HL-60 (cell line): Measurements from ENCODE around the gene TMEFF1.

Source experiments
- DNase-seq, 2 experiments: peaks; one replicate each; pipeline ENCODE4 v3.0.0-alpha.2; 2010 to 2020; ENCODE audit warnings: low read depth in 1 of 2, low spot score in 1 of 2
- H3K27ac ChIP-seq: fragments of 250-450 bp; sonication (Bioruptor Pico); replicated peaks from 2 replicates; pipeline ENCODE4 v1.5.1; 2020; ENCODE audit warnings: mild to moderate bottlenecking, moderate library complexity
- H3K27me3 ChIP-seq: fragments of 250-450 bp; sonication (Bioruptor Pico); 2 replicates; pipeline ENCODE4 v1.5.1; 2021; ENCODE audit warnings: mild to moderate bottlenecking, moderate library complexity; ENCODE audit not compliant: insufficient read depth, poor library complexity, severe bottlenecking
- H3K4me3 ChIP-seq: replicated peaks from 2 replicates; pipeline ENCODE4 v1.5.1; 2011; ENCODE audit warnings: mild to moderate bottlenecking, control low read depth, low read length; ENCODE audit not compliant: insufficient read depth
- CTCF ChIP-seq: IDR thresholded peaks from one replicate; pipeline ENCODE4 v1.5.1; 2011; ENCODE audit warnings: low read length, control low read depth, inconsistent platforms; ENCODE audit not compliant: insufficient read depth
- GABPA ChIP-seq: IDR thresholded peaks from 2 replicates; pipeline ENCODE4 v1.6.1; 2012; ENCODE audit warnings: low read depth
- POLR2AphosphoS5 ChIP-seq: IDR thresholded peaks from 2 replicates; pipeline ENCODE4 v1.6.1; 2012; ENCODE audit warnings: low read depth
- REST ChIP-seq: IDR thresholded peaks from 2 replicates; pipeline ENCODE4 v1.6.1; 2012; ENCODE audit warnings: low read depth; ENCODE audit not compliant: insufficient replicate concordance
- SPI1 ChIP-seq: IDR thresholded peaks from 2 replicates; pipeline ENCODE4 v1.6.1; 2012; ENCODE audit warnings: low read depth, mild to moderate bottlenecking, borderline replicate concordance

TMEFF1 gene

GRCh38 chr9:100452894-100453293 is 20.1 kb upstream of the TMEFF1 start:
- no peak for TF ChIP-seq POLR2AphosphoS5
- TF ChIP-seq SPI1: no peak
- TF ChIP-seq REST: no peak
- TF ChIP-seq GABPA: no peak
- no peak for TF ChIP-seq CTCF
- no peak overlapping the region for H3K27ac ChIP-seq
- H3K27me3 ChIP-seq: no peaks in the 10 kb centered on the region
- no peak overlapping the region for H3K4me3 ChIP-seq
- no peak for DNase-seq

GRCh38 chr9:100455470-100455869 is 17.5 kb upstream of the TMEFF1 start:
- TF ChIP-seq GABPA: no peak
- no peak for TF ChIP-seq SPI1
- no peak for TF ChIP-seq REST
- TF ChIP-seq POLR2AphosphoS5: no peak
- no peak for TF ChIP-seq CTCF
- Histone ChIP-seq H3K4me3 (no peak overlapping the region), H3K27ac (no peak overlapping the region), H3K27me3 (no peaks in the 10 kb centered on the region)
- DNase-seq: no peak

- H3K27ac ChIP-seq: no peak overlapping the region
- TF ChIP-seq REST (no peak), SPI1 (no peak)
- H3K4me3 ChIP-seq: no peak overlapping the region
- no peak for DNase-seq
- H3K27me3 ChIP-seq: no peaks in the 10 kb centered on the region
These were observed 15.4 kb upstream of the TMEFF1 start for GRCh38 chr9:100457517-100457916.

- TF ChIP-seq CTCF (no peak), SPI1 (no peak), POLR2AphosphoS5 (no peak), REST (no peak), GABPA (no peak)
These were observed 13.0 kb upstream of the TMEFF1 start for GRCh38 chr9:100459963-100460362.

More at GRCh38 chr9:100459963-100460362, 13.0 kb upstream of the TMEFF1 start:
- H3K27me3 ChIP-seq: no peaks in the 10 kb centered on the region
- no peak overlapping the region for H3K4me3 ChIP-seq
- no peak overlapping the region for H3K27ac ChIP-seq
- DNase-seq: no peak
